Caco-2 (cell line): Measurements from ENCODE around the gene PGBD5. TPM values are rescaled to one million over a fixed set of nuclear protein-coding genes. Genes with fewer than 3 reads are reported as not detected.

Source experiments
- BruUV-seq: library from RNA; stranded (reverse); fragments of 400-500 nt; replicated peaks from 2 replicates; lab custom pipeline; 2021; lab: Mats Ljungman, UMichigan
- CTCF ChIA-PET: fragments of 300-600 bp; sonication (Branson Sonifier 250); formaldehyde crosslinking; loops from one replicate; lab custom pipeline; 2022; ENCODE audit warnings: antibody characterized with exemption; lab: Charles Lee
- POLR2A ChIA-PET: fragments of 300-600 bp; sonication (Branson Sonifier 250); formaldehyde crosslinking; loops from one replicate; lab custom pipeline; 2022; ENCODE audit warnings: antibody characterized with exemption; lab: Charles Lee
- DNase-seq, 2 experiments: peaks; one replicate each; pipeline versions ENCODE4 v3.0.0 to v3.0.0-alpha.2; 2020 to 2022
- H3K27me3 ChIP-seq: replicated peaks from 2 replicates; pipeline ENCODE4 v1.6.0; 2011; ENCODE audit warnings: low read length; ENCODE audit not compliant: control insufficient read depth, insufficient read depth
- H3K36me3 ChIP-seq: 2 replicates; pipeline ENCODE4 v1.5.1; 2011; ENCODE audit warnings: low read length; ENCODE audit not compliant: control insufficient read depth, insufficient read depth
- H3K4me1 ChIP-seq: fragments of 250-450 bp; sonication (Bioruptor Pico); 2 replicates; pipeline ENCODE4 v1.5.1; 2020; ENCODE audit warnings: mild to moderate bottlenecking
- H3K4me3 ChIP-seq: 2 replicates; pipeline ENCODE4 v1.5.1; 2011; ENCODE audit warnings: low read depth, mild to moderate bottlenecking, control low read depth, low read length
- H3K9me3 ChIP-seq: fragments of 250-450 bp; sonication (Bioruptor Pico); 2 replicates; pipeline ENCODE4 v1.5.1; 2020; ENCODE audit warnings: mild to moderate bottlenecking, moderate library complexity
- H3K27ac Mint-ChIP-seq: one replicate; pipeline ENCODE4 v1.8.0; 2022; ENCODE audit warnings: mixed read lengths; ENCODE audit not compliant: unreplicated experiment
- H3K27me3 Mint-ChIP-seq: one replicate; pipeline ENCODE4 v1.8.0; 2022; ENCODE audit warnings: mixed read lengths; ENCODE audit not compliant: insufficient read depth, unreplicated experiment
- H3K36me3 Mint-ChIP-seq: one replicate; pipeline ENCODE4 v1.8.0; 2022; ENCODE audit warnings: mild to moderate bottlenecking, mixed read lengths; ENCODE audit not compliant: insufficient read depth, unreplicated experiment
- H3K4me1 Mint-ChIP-seq: one replicate; pipeline ENCODE4 v1.8.0; 2022; ENCODE audit warnings: low read depth, mixed read lengths; ENCODE audit not compliant: unreplicated experiment
- H3K4me3 Mint-ChIP-seq: one replicate; pipeline ENCODE4 v1.8.0; 2022; ENCODE audit warnings: mild to moderate bottlenecking, moderate library complexity, mixed read lengths; ENCODE audit not compliant: unreplicated experiment
- H3K9me3 Mint-ChIP-seq: one replicate; pipeline ENCODE4 v1.8.0; 2022; ENCODE audit warnings: mixed read lengths; ENCODE audit not compliant: unreplicated experiment
- CTCF ChIP-seq, 2 experiments: fragments of 200-600 bp in 1 of 2; IDR thresholded peaks; 1 replicate in 1 of 2; 2 replicates in 1 of 2; pipeline versions ENCODE4 v1.5.1 to v1.8.0; 2011 to 2022; ENCODE audit warnings: antibody characterized with exemption in 1 of 2, control low read depth in 1 of 2, inconsistent platforms in 1 of 2, low read depth in 1 of 2, low read length in 1 of 2, mild to moderate bottlenecking in 1 of 2, moderate library complexity in 1 of 2; ENCODE audit not compliant: insufficient read depth in 1 of 2, severe bottlenecking in 1 of 2, unreplicated experiment in 1 of 2
- intact Hi-C: fragments of 100-400 bp; cut with micrococcal nuclease; formaldehyde crosslinking; loops from one replicate; pipeline ENCODE4 v1.10.0; 2022; ENCODE audit not compliant: unreplicated experiment
- total RNA-seq: library from RNA; stranded (reverse); gene quantifications from 2 replicates; pipeline ENCODE4 v1.2.3, GENCODE V29; 2022

PGBD5 gene
- total RNA-seq, 1 experiment from 2014 or later = 2.4 TPM

GRCh38 chr1:230401763-230402294, 24.3 kb downstream of the PGBD5 start:
- Mint-ChIP-seq H3K27ac (no peak overlapping the region), H3K4me1 (no peaks in the 10 kb centered on the region), H3K27me3 (no peaks in the 10 kb centered on the region), H3K9me3 (no peaks in the 10 kb centered on the region), H3K4me3 (no peak overlapping the region), H3K36me3 (peaks cover 9% of the 10 kb centered on the region)
- BruUV-seq = no TSS peak
- Histone ChIP-seq H3K36me3 (no peaks in the 10 kb centered on the region), H3K27me3 (no peaks in the 10 kb centered on the region), H3K4me1 (no peaks in the 10 kb centered on the region), H3K9me3 (no peaks in the 10 kb centered on the region), H3K4me3 (no peak overlapping the region)
- no peak for TF ChIP-seq CTCF (IDR thresholded peaks at IDR 0.05; ENCODE audit: insufficient read depth in 1 of 2, low read depth in 1 of 2, low read length in 1 of 2, severe bottlenecking in 1 of 2, unreplicated experiment in 1 of 2)
- no peak for DNase-seq
- POLR2A ChIA-PET = no interaction called here
- intact Hi-C loops = no loop called here
- CTCF ChIA-PET = no interaction called here

- Mint-ChIP-seq H3K9me3 (no peaks in the 10 kb centered on the region), H3K27ac (no peak overlapping the region), H3K4me3 (no peak overlapping the region), H3K27me3 (no peaks in the 10 kb centered on the region), H3K4me1 (no peaks in the 10 kb centered on the region), H3K36me3 (peaks cover 9% of the 10 kb centered on the region)
- H3K4me1 ChIP-seq = no peaks in the 10 kb centered on the region
- ChIA-PET POLR2A (no interaction called here), CTCF (no interaction called here)
- H3K36me3 ChIP-seq = no peaks in the 10 kb centered on the region
- intact Hi-C loops = no loop called here
- H3K4me3 ChIP-seq = no peak overlapping the region
- no peaks in the 10 kb centered on the region for H3K9me3 ChIP-seq
- no peak for TF ChIP-seq CTCF (IDR thresholded peaks at IDR 0.05; ENCODE audit: insufficient read depth in 1 of 2, low read depth in 1 of 2, low read length in 1 of 2, severe bottlenecking in 1 of 2, unreplicated experiment in 1 of 2)
- no peak for DNase-seq
- BruUV-seq = no TSS peak
- H3K27me3 ChIP-seq = no peaks in the 10 kb centered on the region
Observed at GRCh38 chr1:230401101-230401500, 25.0 kb downstream of the PGBD5 start.

GRCh38 chr1:230400007-230400344, 26.2 kb downstream of the PGBD5 start:
- POLR2A ChIA-PET = no interaction called here
- no TSS peak for BruUV-seq
- H3K27me3 ChIP-seq = no peaks in the 10 kb centered on the region
- CTCF ChIA-PET = no interaction called here
- H3K27ac Mint-ChIP-seq = no peak overlapping the region
- H3K9me3 ChIP-seq = no peaks in the 10 kb centered on the region
- H3K4me1 Mint-ChIP-seq = no peaks in the 10 kb centered on the region
- no peaks in the 10 kb centered on the region for H3K27me3 Mint-ChIP-seq
- no peaks in the 10 kb centered on the region for H3K36me3 ChIP-seq
- no peak overlapping the region for H3K4me3 ChIP-seq
- no peaks in the 10 kb centered on the region for H3K9me3 Mint-ChIP-seq
- TF ChIP-seq CTCF (IDR thresholded peaks at IDR 0.05; ENCODE audit: insufficient read depth in 1 of 2, low read depth in 1 of 2, low read length in 1 of 2, severe bottlenecking in 1 of 2, unreplicated experiment in 1 of 2) = no peak
- DNase-seq = no peak
- H3K4me1 ChIP-seq = no peaks in the 10 kb centered on the region
- intact Hi-C loops = no loop called here
- H3K36me3 Mint-ChIP-seq = peaks cover 9% of the 10 kb centered on the region
- H3K4me3 Mint-ChIP-seq = no peak overlapping the region
